ENCODE measurements around the gene AKAP6.

The AKAP6 gene

GRCh38 chr14:32481707-32482106, 152.6 kb downstream of the AKAP6 start:
- no peak for DNase-seq (ENCODE audit: low read depth in 2 of 2)

GRCh38 chr14:32491416-32492016, 162.4 kb downstream of the AKAP6 start:
- no peak for DNase-seq (ENCODE audit: low read depth in 2 of 2)

- no peak for DNase-seq (ENCODE audit: low read depth in 2 of 2)
Measured at GRCh38 chr14:32492457-32492856, 163.4 kb downstream of the AKAP6 start.

- DNase-seq (ENCODE audit: low read depth in 2 of 2), result no peak
Measured at GRCh38 chr14:32494609-32495434, 165.7 kb downstream of the AKAP6 start.

DNA sequence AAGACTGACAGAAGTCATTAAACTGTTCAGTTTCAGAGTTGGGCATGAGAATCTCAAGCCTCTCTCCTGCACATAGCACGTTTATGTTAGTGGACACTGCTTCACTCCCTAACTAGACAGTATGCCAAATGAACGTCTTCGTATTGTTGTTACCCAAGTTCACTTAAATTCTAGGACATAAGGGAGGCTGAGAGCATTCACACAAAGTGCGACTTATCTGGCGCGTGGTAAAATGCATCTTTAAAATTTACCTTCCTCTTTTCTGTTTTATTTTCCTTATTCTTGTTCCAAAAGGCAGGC, 166.3 kb downstream of the AKAP6 start:
- no peak for DNase-seq (ENCODE audit: low read depth in 2 of 2)

DNA sequence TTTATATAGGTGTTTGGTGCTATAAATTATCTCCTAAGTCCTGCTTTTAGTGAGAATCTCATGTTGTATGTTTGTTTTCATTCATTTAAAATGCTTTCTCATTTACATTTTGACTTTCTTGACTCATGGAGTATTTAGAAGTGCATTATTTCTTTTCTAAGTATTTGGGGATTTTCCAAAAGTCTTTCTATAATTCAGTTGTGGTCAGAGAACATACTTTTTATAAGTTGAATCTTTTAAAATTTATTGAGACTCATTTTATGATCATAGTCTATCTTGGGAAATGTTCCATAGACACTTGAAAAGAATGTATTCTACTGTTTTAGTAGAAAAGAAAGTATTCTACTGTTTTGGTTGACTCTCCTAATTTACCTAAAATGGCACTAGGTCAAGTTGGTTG, 168.2 kb downstream of the AKAP6 start:
- no peak for DNase-seq (ENCODE audit: low read depth in 2 of 2)

- no peak for DNase-seq (ENCODE audit: low read depth in 2 of 2)
Measured at GRCh38 chr14:32507029-32507984, 178.2 kb downstream of the AKAP6 start.

DNA sequence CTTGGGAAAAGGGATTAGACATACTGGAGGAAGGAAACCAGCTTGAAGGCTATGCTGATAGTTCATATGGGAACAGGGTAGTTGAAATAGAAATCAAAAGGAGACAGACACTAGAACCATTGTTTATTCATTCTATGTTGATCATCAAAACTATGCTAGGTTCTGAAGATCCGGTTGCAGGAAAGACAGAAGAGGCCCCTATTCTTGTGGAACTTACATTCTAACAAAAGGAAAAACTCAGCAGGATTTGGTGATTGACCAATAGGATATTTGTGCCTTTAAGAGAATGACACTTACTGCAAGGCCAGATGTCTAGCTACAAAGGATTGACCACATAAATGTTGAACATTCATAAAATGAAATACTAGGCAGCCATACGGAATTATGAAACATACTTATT, 179.2 kb downstream of the AKAP6 start:
- no peak for DNase-seq (ENCODE audit: low read depth in 2 of 2)

GRCh38 chr14:32509632-32510187, 180.6 kb downstream of the AKAP6 start:
- DNase-seq (ENCODE audit: low read depth in 2 of 2), result no peak

DNA sequence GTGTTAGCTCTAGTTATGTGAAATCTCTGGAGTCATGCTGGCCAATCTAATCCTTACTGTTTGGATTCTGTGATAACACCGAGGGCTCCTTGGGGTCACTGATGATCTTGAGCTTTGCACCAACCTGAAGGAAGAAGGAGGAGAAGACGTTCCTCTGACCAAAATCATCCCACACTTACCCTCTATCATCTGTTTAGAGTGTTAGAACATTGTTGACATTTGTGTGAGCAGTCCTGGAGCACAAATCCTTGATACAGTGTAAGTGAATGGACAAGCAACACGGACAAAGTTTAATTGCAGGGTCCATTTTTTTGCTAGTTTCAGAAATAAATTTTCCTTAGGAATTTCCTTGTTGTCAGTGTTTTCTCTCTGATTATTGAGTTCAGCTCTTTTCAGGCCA, 181.7 kb downstream of the AKAP6 start:
- no peak for DNase-seq (ENCODE audit: low read depth in 2 of 2)

- DNase-seq (ENCODE audit: low read depth in 2 of 2), result no peak
Measured at GRCh38 chr14:32512348-32512747, 183.2 kb downstream of the AKAP6 start.

DNA sequence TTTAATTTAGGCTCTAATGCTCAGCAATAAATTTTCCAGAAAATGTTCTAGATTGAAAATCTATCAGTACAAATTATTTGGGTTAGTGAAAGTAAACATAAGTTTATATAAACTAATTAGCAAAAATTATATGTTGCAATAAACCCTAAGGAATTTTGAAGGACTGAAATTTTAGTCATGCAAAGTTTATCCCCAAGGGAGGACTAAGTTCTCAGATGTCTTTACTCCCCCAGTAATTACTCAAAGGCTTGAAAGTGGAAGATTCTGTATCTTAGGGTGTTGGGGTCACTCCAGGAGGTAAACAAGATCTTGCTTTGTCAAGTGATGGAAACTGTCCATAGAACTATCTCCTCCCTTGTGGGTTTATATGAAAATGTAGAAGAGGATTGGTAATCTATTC, 183.7 kb downstream of the AKAP6 start:
- DNase-seq (ENCODE audit: low read depth in 2 of 2), result no peak

DNA sequence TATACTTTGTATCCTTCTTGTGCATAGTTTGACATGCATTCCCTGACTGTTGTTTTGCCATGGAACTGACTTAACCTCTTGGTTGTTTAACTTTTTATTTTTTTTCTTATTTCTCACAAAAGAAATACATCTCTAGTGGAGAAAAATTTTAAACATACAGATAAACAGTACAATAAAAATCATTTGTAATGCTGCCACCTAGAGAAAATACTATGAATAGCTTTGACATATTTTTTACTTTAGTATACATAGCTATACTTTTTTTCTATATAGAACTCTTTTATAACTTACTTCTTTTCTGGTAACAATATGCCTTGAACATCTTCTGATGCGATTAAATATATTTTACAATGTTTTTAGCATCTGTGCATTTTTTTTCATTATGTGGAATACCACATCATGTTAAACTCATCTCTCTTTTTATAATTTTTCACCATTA, 184.5 kb downstream of the AKAP6 start:
- no peak for DNase-seq (ENCODE audit: low read depth in 2 of 2)

GRCh38 chr14:32514236-32514635, 185.1 kb downstream of the AKAP6 start:
- no peak for DNase-seq (ENCODE audit: low read depth in 2 of 2)

GRCh38 chr14:32514681-32515080, 185.6 kb downstream of the AKAP6 start:
- DNase-seq (ENCODE audit: low read depth in 2 of 2), result no peak

DNA sequence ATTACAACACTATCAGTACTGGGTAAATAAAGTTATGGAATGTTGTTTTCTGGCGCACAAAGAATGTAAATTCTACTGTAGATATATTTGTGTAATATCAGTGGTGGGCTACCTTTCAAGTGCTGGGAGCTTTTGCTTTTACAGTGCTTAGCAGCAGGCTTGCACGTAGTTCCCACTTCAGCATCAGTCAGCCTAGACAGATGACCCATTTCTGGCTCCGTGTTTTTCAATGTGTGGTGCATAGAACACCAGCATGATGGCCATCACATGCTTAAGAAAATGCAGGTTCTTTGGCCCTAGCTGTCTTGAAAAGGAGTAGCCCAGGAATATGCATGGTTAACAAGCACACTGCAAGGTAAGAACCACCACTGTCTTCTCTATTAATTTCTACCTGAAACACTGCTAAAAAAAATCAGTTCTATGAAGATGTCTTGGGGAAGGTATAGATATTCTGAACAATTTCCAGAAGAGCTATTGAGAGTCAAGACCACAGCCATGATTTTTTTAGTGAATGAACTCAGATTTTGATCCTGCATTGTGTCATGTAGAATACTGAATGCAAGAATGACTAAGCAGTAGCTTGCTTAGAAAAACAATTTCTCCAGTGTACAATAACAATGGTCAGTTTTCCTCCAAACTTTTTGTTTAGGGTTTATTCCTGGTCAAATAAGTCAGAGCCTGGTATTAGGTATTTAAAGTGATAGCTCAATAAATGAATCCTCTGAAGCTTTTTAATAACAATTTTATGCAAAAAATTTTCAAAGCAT, 195.7 kb downstream of the AKAP6 start:
- no peak for DNase-seq (ENCODE audit: low read depth in 2 of 2)

DNA sequence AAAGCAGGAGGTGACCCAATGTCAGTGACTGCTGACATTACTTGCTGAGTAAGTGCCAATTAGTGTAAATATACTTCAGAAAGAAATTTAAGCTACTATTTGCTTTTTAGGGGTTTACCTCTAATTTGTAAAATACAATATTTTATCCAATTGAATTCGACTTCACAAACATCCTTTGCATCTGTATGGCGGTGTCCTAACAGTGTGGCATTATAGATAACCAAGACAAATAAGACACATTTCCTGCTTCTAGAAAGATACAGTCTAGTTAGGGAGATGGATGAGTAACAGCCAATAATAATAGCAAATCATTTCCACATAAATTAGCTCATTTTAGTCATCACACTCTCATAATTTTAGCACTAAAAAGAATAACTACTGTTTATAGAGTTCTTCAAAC, 196.5 kb downstream of the AKAP6 start:
- DNase-seq (ENCODE audit: low read depth in 2 of 2), result no peak

GRCh38 chr14:32530800-32531199, 201.7 kb downstream of the AKAP6 start:
- DNase-seq (ENCODE audit: low read depth in 2 of 2), result no peak

GRCh38 chr14:32531942-32532515, 202.9 kb downstream of the AKAP6 start:
- no peak for DNase-seq (ENCODE audit: low read depth in 2 of 2)

- DNase-seq (ENCODE audit: low read depth in 2 of 2), result no peak
Measured at GRCh38 chr14:32534145-32534544, 205.0 kb downstream of the AKAP6 start.

DNA sequence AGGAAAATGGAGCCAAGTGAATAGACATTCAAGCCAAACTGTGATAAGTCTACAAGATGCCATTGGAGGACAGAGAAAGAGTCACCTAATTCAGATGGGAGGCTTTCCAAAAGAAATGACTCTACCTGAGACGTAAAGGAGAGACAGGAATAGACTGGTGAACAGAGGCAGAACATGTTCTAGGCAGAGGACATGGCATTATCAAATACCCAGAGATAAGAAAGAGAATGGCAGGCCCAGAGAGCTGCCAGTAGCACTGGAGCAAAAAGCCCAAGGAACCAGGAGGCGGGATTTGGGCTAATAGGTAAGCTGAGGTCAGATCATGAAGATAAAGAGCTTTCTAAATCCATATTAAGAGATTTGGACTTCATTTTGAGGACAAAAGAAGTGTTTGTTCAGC, 207.1 kb downstream of the AKAP6 start:
- no peak for DNase-seq (ENCODE audit: low read depth in 2 of 2)

Data from stimulated activated CD4-positive, alpha-beta T cell treated with anti-CD3 and anti-CD28 coated beads, Interleukin-1b, Interleukin-23, amount 100 ng/mL, for 1 hour (primary cell).